ENCODE measurements around the gene ZNF275. TPM values are rescaled to one million over a fixed set of nuclear protein-coding genes. Genes with fewer than 3 reads are reported as not detected.
"Not testable (repeated sequence)": the region's sequence is repeated elsewhere in the genome, so short reads cannot be mapped to it uniquely, and the experiment has no call there.

The ZNF275 gene
- total RNA-seq, 1 donor from 2014 or later, result 5.2 TPM

- Histone ChIP-seq H3K27me3 (ENCODE audit: control insufficient read depth in 3 of 3, insufficient read depth in 3 of 3, low read length in 3 of 3) (no peaks in the 10 kb centered on the region), H3K27ac (ENCODE audit: low read depth, low read length) (no peak overlapping the region), H3K4me3 (ENCODE audit: low read length in 3 of 3) (no peak overlapping the region), H3K9ac (ENCODE audit: low read depth in 1 of 3, low read length in 3 of 3) (no peak overlapping the region), H3K4me1 (ENCODE audit: control insufficient read depth in 3 of 3, insufficient read depth in 3 of 3, low read length in 3 of 3) (no peaks in the 10 kb centered on the region), H3K36me3 (ENCODE audit: control insufficient read depth in 3 of 3, insufficient read depth in 3 of 3, low read length in 3 of 3) (no peaks in the 10 kb centered on the region), H3K9me3 (ENCODE audit: control insufficient read depth in 3 of 3, low read length in 3 of 3) (no peaks in the 10 kb centered on the region)
Measured at GRCh38 chrX:153384390-153384789, 50.4 kb downstream of the ZNF275 start.

GRCh38 chrX:153384973-153385372, 51.0 kb downstream of the ZNF275 start:
- not testable (repeated sequence) for H3K9me3 ChIP-seq (ENCODE audit: control insufficient read depth in 3 of 3, low read length in 3 of 3); H3K4me1 ChIP-seq (ENCODE audit: control insufficient read depth in 3 of 3, insufficient read depth in 3 of 3, low read length in 3 of 3); H3K4me3 ChIP-seq (ENCODE audit: low read length in 3 of 3); H3K27ac ChIP-seq (ENCODE audit: low read depth, low read length); H3K27me3 ChIP-seq (ENCODE audit: control insufficient read depth in 3 of 3, insufficient read depth in 3 of 3, low read length in 3 of 3); H3K9ac ChIP-seq (ENCODE audit: low read depth in 1 of 3, low read length in 3 of 3); H3K36me3 ChIP-seq (ENCODE audit: control insufficient read depth in 3 of 3, insufficient read depth in 3 of 3, low read length in 3 of 3)

GRCh38 chrX:153386097-153386496, 52.1 kb downstream of the ZNF275 start:
- H3K9ac ChIP-seq (ENCODE audit: low read depth in 1 of 3, low read length in 3 of 3), result no peak overlapping the region
- no peak overlapping the region for H3K27ac ChIP-seq (ENCODE audit: low read depth, low read length)
- no peaks in the 10 kb centered on the region for H3K4me1 ChIP-seq (ENCODE audit: control insufficient read depth in 3 of 3, insufficient read depth in 3 of 3, low read length in 3 of 3)
- H3K27me3 ChIP-seq (ENCODE audit: control insufficient read depth in 3 of 3, insufficient read depth in 3 of 3, low read length in 3 of 3), result no peaks in the 10 kb centered on the region
- H3K4me3 ChIP-seq (ENCODE audit: low read length in 3 of 3), result no peak overlapping the region
- H3K9me3 ChIP-seq (ENCODE audit: control insufficient read depth in 3 of 3, low read length in 3 of 3), result no peaks in the 10 kb centered on the region
- H3K36me3 ChIP-seq (ENCODE audit: control insufficient read depth in 3 of 3, insufficient read depth in 3 of 3, low read length in 3 of 3), result no peaks in the 10 kb centered on the region

- Histone ChIP-seq H3K4me3 (ENCODE audit: low read length in 3 of 3) (no peak overlapping the region), H3K36me3 (ENCODE audit: control insufficient read depth in 3 of 3, insufficient read depth in 3 of 3, low read length in 3 of 3) (no peaks in the 10 kb centered on the region), H3K4me1 (ENCODE audit: control insufficient read depth in 3 of 3, insufficient read depth in 3 of 3, low read length in 3 of 3) (no peaks in the 10 kb centered on the region), H3K9me3 (ENCODE audit: control insufficient read depth in 3 of 3, low read length in 3 of 3) (no peaks in the 10 kb centered on the region), H3K27ac (ENCODE audit: low read depth, low read length) (no peak overlapping the region), H3K27me3 (ENCODE audit: control insufficient read depth in 3 of 3, insufficient read depth in 3 of 3, low read length in 3 of 3) (no peaks in the 10 kb centered on the region), H3K9ac (ENCODE audit: low read depth in 1 of 3, low read length in 3 of 3) (no peak overlapping the region)
Measured at GRCh38 chrX:153387345-153387744, 53.4 kb downstream of the ZNF275 start.

- H3K4me3 ChIP-seq (ENCODE audit: low read length in 3 of 3), result no peak overlapping the region
- H3K27me3 ChIP-seq (ENCODE audit: control insufficient read depth in 3 of 3, insufficient read depth in 3 of 3, low read length in 3 of 3), result no peaks in the 10 kb centered on the region
- no peak overlapping the region for H3K9ac ChIP-seq (ENCODE audit: low read depth in 1 of 3, low read length in 3 of 3)
- no peak overlapping the region for H3K27ac ChIP-seq (ENCODE audit: low read depth, low read length)
- H3K9me3 ChIP-seq (ENCODE audit: control insufficient read depth in 3 of 3, low read length in 3 of 3), result no peaks in the 10 kb centered on the region
- no peaks in the 10 kb centered on the region for H3K4me1 ChIP-seq (ENCODE audit: control insufficient read depth in 3 of 3, insufficient read depth in 3 of 3, low read length in 3 of 3)
- H3K36me3 ChIP-seq (ENCODE audit: control insufficient read depth in 3 of 3, insufficient read depth in 3 of 3, low read length in 3 of 3), result no peaks in the 10 kb centered on the region
Measured at GRCh38 chrX:153387987-153388721, 54.2 kb downstream of the ZNF275 start.

GRCh38 chrX:153388722-153389459, 54.9 kb downstream of the ZNF275 start:
- Histone ChIP-seq H3K9ac (ENCODE audit: low read depth in 1 of 3, low read length in 3 of 3) (no peak overlapping the region), H3K9me3 (ENCODE audit: control insufficient read depth in 3 of 3, low read length in 3 of 3) (no peaks in the 10 kb centered on the region), H3K4me3 (ENCODE audit: low read length in 3 of 3) (no peak overlapping the region), H3K27ac (ENCODE audit: low read depth, low read length) (no peak overlapping the region), H3K4me1 (ENCODE audit: control insufficient read depth in 3 of 3, insufficient read depth in 3 of 3, low read length in 3 of 3) (no peaks in the 10 kb centered on the region), H3K36me3 (ENCODE audit: control insufficient read depth in 3 of 3, insufficient read depth in 3 of 3, low read length in 3 of 3) (no peaks in the 10 kb centered on the region), H3K27me3 (ENCODE audit: control insufficient read depth in 3 of 3, insufficient read depth in 3 of 3, low read length in 3 of 3) (no peaks in the 10 kb centered on the region)

GRCh38 chrX:153389460-153389768, 55.5 kb downstream of the ZNF275 start:
- H3K27me3 ChIP-seq (ENCODE audit: control insufficient read depth in 3 of 3, insufficient read depth in 3 of 3, low read length in 3 of 3); H3K9ac ChIP-seq (ENCODE audit: low read depth in 1 of 3, low read length in 3 of 3); H3K4me1 ChIP-seq (ENCODE audit: control insufficient read depth in 3 of 3, insufficient read depth in 3 of 3, low read length in 3 of 3); H3K9me3 ChIP-seq (ENCODE audit: control insufficient read depth in 3 of 3, low read length in 3 of 3); H3K27ac ChIP-seq (ENCODE audit: low read depth, low read length); H3K36me3 ChIP-seq (ENCODE audit: control insufficient read depth in 3 of 3, insufficient read depth in 3 of 3, low read length in 3 of 3); H3K4me3 ChIP-seq (ENCODE audit: low read length in 3 of 3): not testable (repeated sequence)

GRCh38 chrX:153392642-153393321, 58.8 kb downstream of the ZNF275 start:
- Histone ChIP-seq H3K27me3 (ENCODE audit: control insufficient read depth in 3 of 3, insufficient read depth in 3 of 3, low read length in 3 of 3) (no peaks in the 10 kb centered on the region), H3K27ac (ENCODE audit: low read depth, low read length) (no peak overlapping the region), H3K9me3 (ENCODE audit: control insufficient read depth in 3 of 3, low read length in 3 of 3) (no peaks in the 10 kb centered on the region), H3K4me1 (ENCODE audit: control insufficient read depth in 3 of 3, insufficient read depth in 3 of 3, low read length in 3 of 3) (no peaks in the 10 kb centered on the region), H3K9ac (ENCODE audit: low read depth in 1 of 3, low read length in 3 of 3) (no peak overlapping the region), H3K36me3 (ENCODE audit: control insufficient read depth in 3 of 3, insufficient read depth in 3 of 3, low read length in 3 of 3) (no peaks in the 10 kb centered on the region), H3K4me3 (ENCODE audit: low read length in 3 of 3) (no peak overlapping the region)

GRCh38 chrX:153394612-153395011, 60.7 kb downstream of the ZNF275 start:
- H3K36me3 ChIP-seq (ENCODE audit: control insufficient read depth in 3 of 3, insufficient read depth in 3 of 3, low read length in 3 of 3), result no peaks in the 10 kb centered on the region
- H3K9ac ChIP-seq (ENCODE audit: low read depth in 1 of 3, low read length in 3 of 3), result no peak overlapping the region
- no peak overlapping the region for H3K4me3 ChIP-seq (ENCODE audit: low read length in 3 of 3)
- H3K9me3 ChIP-seq (ENCODE audit: control insufficient read depth in 3 of 3, low read length in 3 of 3), result no peaks in the 10 kb centered on the region
- H3K27me3 ChIP-seq (ENCODE audit: control insufficient read depth in 3 of 3, insufficient read depth in 3 of 3, low read length in 3 of 3), result no peaks in the 10 kb centered on the region
- no peaks in the 10 kb centered on the region for H3K4me1 ChIP-seq (ENCODE audit: control insufficient read depth in 3 of 3, insufficient read depth in 3 of 3, low read length in 3 of 3)
- no peak overlapping the region for H3K27ac ChIP-seq (ENCODE audit: low read depth, low read length)

- Histone ChIP-seq H3K4me1 (ENCODE audit: control insufficient read depth in 3 of 3, insufficient read depth in 3 of 3, low read length in 3 of 3) (no peaks in the 10 kb centered on the region), H3K27me3 (ENCODE audit: control insufficient read depth in 3 of 3, insufficient read depth in 3 of 3, low read length in 3 of 3) (no peaks in the 10 kb centered on the region), H3K9ac (ENCODE audit: low read depth in 1 of 3, low read length in 3 of 3) (no peak overlapping the region), H3K27ac (ENCODE audit: low read depth, low read length) (no peak overlapping the region), H3K9me3 (ENCODE audit: control insufficient read depth in 3 of 3, low read length in 3 of 3) (no peaks in the 10 kb centered on the region), H3K4me3 (ENCODE audit: low read length in 3 of 3) (no peak overlapping the region), H3K36me3 (ENCODE audit: control insufficient read depth in 3 of 3, insufficient read depth in 3 of 3, low read length in 3 of 3) (no peaks in the 10 kb centered on the region)
Measured at GRCh38 chrX:153395613-153396319, 61.8 kb downstream of the ZNF275 start.
